ENCODE results near the gene CACNG6.

CACNG6 gene

GRCh38 chr19:53961523-53962356, 29.7 kb upstream of the CACNG6 start:
- peaks cover 18 to 59% (median 46%) of the 10 kb centered on the region in 10 experiments for H3K4me1 ChIP-seq
- H3K4me3 ChIP-seq, result no peak overlapping the region
- H3K9me3 ChIP-seq (replicated peaks in 1 of 11), result no peaks in the 10 kb centered on the region
- TF ChIP-seq Cebpa-rat (IDR thresholded peaks at IDR 0.05), result no peak
- no peak overlapping the region for H3K27ac ChIP-seq
- no peak overlapping the region for H3K4me2 ChIP-seq
- H3K27me3 ChIP-seq, result peaks cover 65 to 79% (median 75%) of the 10 kb centered on the region in 11 experiments
- H3K36me3 ChIP-seq, result no peaks in the 10 kb centered on the region
- H4K20me1 ChIP-seq, result peaks cover 0 to 5% (median 0%) of the 10 kb centered on the region in 11 experiments; a peak in 2 of 22 replicates
- no peak overlapping the region for H3K9ac ChIP-seq

DNA sequence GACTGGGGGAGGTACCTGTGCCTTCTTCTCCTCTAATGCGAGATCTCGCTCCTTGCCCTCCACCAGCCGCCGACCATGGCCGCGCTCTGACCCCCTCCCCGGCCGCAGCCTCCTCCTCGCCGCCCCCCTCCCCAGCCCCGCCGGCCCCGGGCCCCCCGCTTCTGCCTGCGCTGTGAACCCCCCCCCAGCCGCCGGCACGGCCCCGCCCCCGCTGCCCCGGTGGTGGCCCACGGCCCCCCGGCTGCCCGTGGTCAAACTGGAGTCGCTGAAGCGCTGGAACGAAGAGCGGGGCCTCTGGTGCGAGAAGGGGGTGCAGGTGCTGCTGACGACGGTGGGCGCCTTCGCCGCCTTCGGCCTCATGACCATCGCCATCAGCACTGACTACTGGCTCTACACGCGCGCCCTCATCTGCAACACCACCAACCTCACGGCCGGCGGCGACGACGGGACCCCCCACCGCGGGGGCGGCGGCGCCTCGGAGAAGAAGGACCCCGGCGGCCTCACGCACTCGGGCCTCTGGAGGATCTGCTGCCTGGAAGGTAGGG, 28.5 kb upstream of the CACNG6 start, which contains the start of gene CACNG8:
TSS of gene CACNG8 (plus strand) at position 51 of the 545 bp plus-strand sequence.
- H3K4me1 ChIP-seq, result peaks cover 18 to 53% (median 41%) of the 10 kb centered on the region in 10 experiments
- no peak for TF ChIP-seq Cebpa-rat (IDR thresholded peaks at IDR 0.05)
- H3K9ac ChIP-seq, result no peak within 1 kb of the TSS
- H3K4me3 ChIP-seq, result no peak within 1 kb of the TSS
- no peaks in the 10 kb centered on the region for H3K9me3 ChIP-seq (replicated peaks in 1 of 11)
- H4K20me1 ChIP-seq, result peaks cover 0 to 5% (median 0%) of the 10 kb centered on the region in 11 experiments; a peak in 2 of 22 replicates
- no peak within 1 kb of the TSS for H3K27ac ChIP-seq
- peaks cover 55 to 67% (median 64%) of the 10 kb centered on the region in 11 experiments for H3K27me3 ChIP-seq
- no peaks in the 10 kb centered on the region for H3K36me3 ChIP-seq
- peak within 1 kb of the TSS in 3 of 11 experiments; percentile 79 to 95 (median 88); a peak in 2 of 22 replicates for H3K4me2 ChIP-seq

DNA sequence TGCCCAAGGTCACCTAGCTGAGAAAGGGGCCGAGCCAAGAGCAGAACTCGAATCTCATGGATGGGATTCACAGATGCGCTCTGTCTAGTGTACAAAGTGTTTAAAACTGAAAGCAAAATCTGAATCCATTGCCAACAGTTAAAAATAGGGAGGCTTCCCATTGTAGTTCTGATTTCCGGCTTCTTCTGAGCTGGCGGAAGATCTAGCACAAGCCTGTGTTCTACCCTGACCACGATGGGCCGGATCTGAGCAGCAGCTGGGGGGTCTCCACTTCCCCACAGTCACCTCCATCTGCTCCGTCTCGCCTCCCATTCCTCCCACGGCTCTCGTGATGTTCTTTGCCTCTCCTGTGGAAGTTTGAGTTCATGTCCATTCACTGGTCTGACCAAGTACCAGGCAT, 26.3 kb upstream of the CACNG6 start:
- Histone ChIP-seq H3K4me3 (peak overlapping the region in 2 of 10 experiments; percentile 31 to 32; a peak in 3 of 20 replicates), H3K9ac (peak overlapping the region in 9 of 11 experiments; percentile 9 to 48 (median 26); a peak in 10 of 22 replicates), H3K36me3 (no peaks in the 10 kb centered on the region), H3K27ac (peak overlapping the region in 10 of 11 experiments; percentile 3 to 75 (median 52); a peak in 17 of 22 replicates), H3K4me1 (peaks cover 18 to 35% (median 25%) of the 10 kb centered on the region in 10 experiments), H4K20me1 (peaks cover 0 to 3% (median 0%) of the 10 kb centered on the region in 11 experiments; a peak in 2 of 22 replicates), H3K27me3 (peaks cover 35 to 46% (median 42%) of the 10 kb centered on the region in 11 experiments), H3K9me3 (replicated peaks in 1 of 11) (no peaks in the 10 kb centered on the region), H3K4me2 (peak overlapping the region; percentile 71 to 95 (median 86))
- TF ChIP-seq Cebpa-rat (IDR thresholded peaks at IDR 0.05), result no peak

DNA sequence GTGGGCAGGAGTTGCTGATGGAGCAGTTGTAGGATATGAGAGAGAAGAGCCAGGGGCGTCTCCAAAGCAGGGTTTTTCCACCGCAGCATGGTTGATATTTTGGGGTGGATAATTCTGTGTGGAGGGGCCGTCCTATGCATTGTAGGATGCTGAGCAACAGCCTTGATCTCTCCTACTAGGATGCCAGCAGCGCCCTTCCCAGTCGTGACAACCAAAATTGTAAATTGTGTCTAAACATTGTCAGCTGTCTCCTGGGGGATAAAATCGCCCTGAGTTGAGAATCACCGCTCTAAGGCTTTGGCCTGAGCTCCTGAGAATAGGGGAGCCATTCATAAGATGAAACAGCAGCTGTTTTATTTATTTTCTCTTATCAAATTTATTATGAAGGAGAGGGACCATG, 24.5 kb upstream of the CACNG6 start:
- Histone ChIP-seq H3K27me3 (peaks cover 16 to 27% (median 24%) of the 10 kb centered on the region in 11 experiments), H3K9ac (no peak overlapping the region), H3K36me3 (no peaks in the 10 kb centered on the region), H3K4me2 (no peak overlapping the region), H3K9me3 (replicated peaks in 1 of 11) (no peaks in the 10 kb centered on the region), H3K27ac (no peak overlapping the region), H3K4me3 (no peak overlapping the region), H4K20me1 (no peaks in the 10 kb centered on the region), H3K4me1 (peaks cover 20 to 35% (median 26%) of the 10 kb centered on the region in 10 experiments)
- no peak for TF ChIP-seq Cebpa-rat (IDR thresholded peaks at IDR 0.05)

GRCh38 chr19:53969366-53969765, 22.1 kb upstream of the CACNG6 start:
- Histone ChIP-seq H3K4me2 (no peak overlapping the region), H4K20me1 (no peaks in the 10 kb centered on the region), H3K27me3 (peaks cover 0 to 6% (median 3%) of the 10 kb centered on the region in 11 experiments; a peak in 17 of 22 replicates), H3K4me1 (peaks cover 19 to 35% (median 23%) of the 10 kb centered on the region in 10 experiments), H3K27ac (no peak overlapping the region), H3K9me3 (replicated peaks in 1 of 11) (no peaks in the 10 kb centered on the region), H3K9ac (no peak overlapping the region), H3K4me3 (no peak overlapping the region), H3K36me3 (no peaks in the 10 kb centered on the region)
- no peak for TF ChIP-seq Cebpa-rat (IDR thresholded peaks at IDR 0.05)

- Histone ChIP-seq H3K27ac (peak overlapping the region in 2 of 11 experiments; percentile 25 to 47; a peak in 3 of 22 replicates), H3K4me3 (peak overlapping the region in 1 of 10 experiments; percentile 20; a peak in 2 of 20 replicates), H3K9ac (peak overlapping the region in 2 of 11 experiments; percentile 2 to 35; a peak in 2 of 22 replicates), H3K4me1 (peaks cover 8 to 22% (median 11%) of the 10 kb centered on the region in 10 experiments; a peak in 18 of 20 replicates), H4K20me1 (no peaks in the 10 kb centered on the region), H3K4me2 (peak overlapping the region; percentile 33 to 88 (median 50); a peak in 17 of 22 replicates), H3K9me3 (replicated peaks in 1 of 11) (no peaks in the 10 kb centered on the region), H3K27me3 (no peaks in the 10 kb centered on the region), H3K36me3 (no peaks in the 10 kb centered on the region)
- no peak for TF ChIP-seq Cebpa-rat (IDR thresholded peaks at IDR 0.05)
Observed at GRCh38 chr19:53971673-53972072, 19.8 kb upstream of the CACNG6 start.

DNA sequence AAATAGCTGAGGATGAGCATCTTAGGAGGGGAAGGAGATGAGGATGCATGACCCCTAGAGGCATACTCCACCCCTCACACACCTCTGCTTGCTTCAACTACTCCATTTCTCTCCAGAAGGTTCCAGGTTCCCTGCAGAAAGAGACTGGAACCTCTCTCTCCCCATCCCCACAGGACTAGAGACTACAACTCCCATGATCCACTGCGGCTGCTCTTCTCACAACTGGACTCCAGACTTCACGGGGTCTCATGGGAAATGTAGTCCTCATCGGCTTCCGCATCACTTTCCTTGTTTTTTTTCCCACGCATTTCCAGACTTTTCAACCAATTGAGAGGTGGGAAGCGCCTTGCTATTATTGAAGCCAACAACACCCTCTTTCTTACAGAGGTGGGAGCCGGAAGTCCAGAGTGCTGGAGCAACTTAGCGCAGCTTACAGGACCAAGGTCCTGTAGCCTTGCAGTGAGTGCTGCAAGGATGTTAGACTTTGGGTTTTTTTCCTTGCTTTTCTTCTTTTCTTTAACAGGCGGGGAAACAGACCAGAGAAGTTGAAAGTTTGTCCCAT, 13.9 kb upstream of the CACNG6 start:
- peak overlapping the region; percentile 35 to 78 (median 51); a peak in 19 of 22 replicates for H3K4me2 ChIP-seq
- peaks cover 0 to 6% (median 0%) of the 10 kb centered on the region in 11 experiments; a peak in 1 of 22 replicates for H3K9me3 ChIP-seq (replicated peaks in 1 of 11)
- H4K20me1 ChIP-seq, result no peaks in the 10 kb centered on the region
- H3K9ac ChIP-seq, result peak overlapping the region in 1 of 11 experiments; percentile 13; a peak in 1 of 22 replicates
- H3K36me3 ChIP-seq, result no peaks in the 10 kb centered on the region
- H3K27me3 ChIP-seq, result peaks cover 4 to 35% (median 34%) of the 10 kb centered on the region in 11 experiments; a peak in 20 of 22 replicates
- H3K27ac ChIP-seq, result peak overlapping the region in 7 of 11 experiments; percentile 21 to 58 (median 35); a peak in 9 of 22 replicates
- no peak for TF ChIP-seq Cebpa-rat (IDR thresholded peaks at IDR 0.05)
- H3K4me1 ChIP-seq, result peaks cover 33 to 49% (median 44%) of the 10 kb centered on the region in 10 experiments
- H3K4me3 ChIP-seq, result no peak overlapping the region

- Histone ChIP-seq H3K27ac (peak overlapping the region in 5 of 11 experiments; percentile 21 to 51 (median 35); a peak in 6 of 22 replicates), H3K9me3 (replicated peaks in 1 of 11) (peaks cover 0 to 6% (median 0%) of the 10 kb centered on the region in 11 experiments; a peak in 1 of 22 replicates), H3K9ac (no peak overlapping the region), H3K36me3 (no peaks in the 10 kb centered on the region), H3K4me3 (no peak overlapping the region), H3K27me3 (peaks cover 4 to 35% (median 34%) of the 10 kb centered on the region in 11 experiments; a peak in 20 of 22 replicates), H3K4me2 (peak overlapping the region; percentile 35 to 78 (median 51)), H4K20me1 (no peaks in the 10 kb centered on the region), H3K4me1 (peaks cover 33 to 47% (median 42%) of the 10 kb centered on the region in 10 experiments)
- TF ChIP-seq Cebpa-rat (IDR thresholded peaks at IDR 0.05), result no peak
Observed at GRCh38 chr19:53977991-53978731, 13.3 kb upstream of the CACNG6 start.

Measured in BLaER1 treated with 17β-estradiol and CSF1 and Interleukin-3, amounts not matched to agents 10 nM and 100 nM (cell line).